ENCODE data around the gene TNS3.
A peak's percentile ranks its signal among the peaks of the same experiment; 100 is the strongest.

Gene TNS3

GRCh38 chr7:47518827-47519226, 63.1 kb downstream of the TNS3 start:
- no peak for DNase-seq

GRCh38 chr7:47517821-47518480, 64.0 kb downstream of the TNS3 start:
- DNase-seq, result no peak

GRCh38 chr7:47516985-47517600, 64.8 kb downstream of the TNS3 start:
- peak; percentile 99 for DNase-seq

GRCh38 chr7:47516386-47516785, 65.5 kb downstream of the TNS3 start:
- no peak for DNase-seq

GRCh38 chr7:47515305-47515834, 66.5 kb downstream of the TNS3 start:
- DNase-seq, result no peak

GRCh38 chr7:47514818-47515217, 67.1 kb downstream of the TNS3 start:
- DNase-seq, result no peak

GRCh38 chr7:47514367-47514766, 67.5 kb downstream of the TNS3 start:
- DNase-seq, result no peak

GRCh38 chr7:47513741-47514241, 68.1 kb downstream of the TNS3 start:
- DNase-seq, result peak; percentile 70

- DNase-seq, result no peak
These were observed 69.3 kb downstream of the TNS3 start for GRCh38 chr7:47512481-47513176.

- DNase-seq, result peak; percentile 25
These were observed 70.1 kb downstream of the TNS3 start for GRCh38 chr7:47511699-47512370.

GRCh38 chr7:47510786-47511185, 71.1 kb downstream of the TNS3 start:
- DNase-seq, result no peak

- no peak for DNase-seq
These were observed 71.7 kb downstream of the TNS3 start for GRCh38 chr7:47510192-47510591.

GRCh38 chr7:47509571-47509970, 72.3 kb downstream of the TNS3 start:
- no peak for DNase-seq

- no peak for DNase-seq
These were observed 73.2 kb downstream of the TNS3 start for GRCh38 chr7:47508389-47509380.

GRCh38 chr7:47507522-47507921, 74.4 kb downstream of the TNS3 start:
- no peak for DNase-seq

GRCh38 chr7:47506382-47507339, 75.2 kb downstream of the TNS3 start:
- DNase-seq, result peak; percentile 25

- no peak for DNase-seq
These were observed 76.5 kb downstream of the TNS3 start for GRCh38 chr7:47505312-47506007.

- no peak for DNase-seq
These were observed 77.2 kb downstream of the TNS3 start for GRCh38 chr7:47504551-47505311.

- DNase-seq, result peak; percentile 81
These were observed 78.6 kb downstream of the TNS3 start for GRCh38 chr7:47503281-47503680.

Data from NCI-H69 (cell line).